A549 (cell line): ENCODE results near the gene PCDH9.
A peak's percentile ranks its signal among the peaks of the same experiment; 100 is the strongest.

Experiments used
- CBX8 ChIP-seq: fragments of 200-600 bp; sonication (generic); IDR thresholded peaks from 2 replicates; pipeline ENCODE4 v1.6.1; 2016
- EP300 ChIP-seq, 2 experiments: fragments of >200 bp; sonication (Bioruptor Twin); formaldehyde crosslinking; IDR thresholded peaks; 2 replicates in 1 of 2; 3 replicates in 1 of 2; pipeline ENCODE4 v1.6.1; 2016 to 2017
- HDAC2 ChIP-seq: fragments of 200-600 bp; sonication (generic); IDR thresholded peaks from 2 replicates; pipeline ENCODE4 v1.6.1; 2016
- HOXB13 ChIP-seq: fragments of 250-450 bp; sonication (Bioruptor Pico); IDR thresholded peaks from 2 replicates; pipeline ENCODE4 v1.5.0; 2020; ENCODE audit warnings: low read depth, mild to moderate bottlenecking, moderate library complexity
- JUNB ChIP-seq: fragments of >200 bp; sonication (Bioruptor Twin); formaldehyde crosslinking; IDR thresholded peaks from 2 replicates; pipeline ENCODE4 v1.6.1; 2016
- MAFK ChIP-seq: fragments of 450-650 bp; IDR thresholded peaks from 2 replicates; pipeline ENCODE4 v1.6.1; 2014; ENCODE audit not compliant: partially characterized antibody
- MAZ ChIP-seq: fragments of 150-350 bp; IDR thresholded peaks from 2 replicates; pipeline ENCODE4 v1.6.1; 2014; ENCODE audit warnings: antibody characterized with exemption, low read depth, low read length, borderline replicate concordance
- MYC ChIP-seq: IDR thresholded peaks from 2 replicates; pipeline ENCODE4 v1.6.1; 2012; ENCODE audit warnings: mild to moderate bottlenecking, inconsistent platforms, low read length, improper control_type of control experiment, borderline replicate concordance
- POLR2A ChIP-seq: IDR thresholded peaks from 2 replicates; pipeline ENCODE4 v1.6.1; 2012; ENCODE audit warnings: mild to moderate bottlenecking, low read length
- RAD21 ChIP-seq, 2 experiments: fragments of >200 bp in 1 of 2; sonication (Bioruptor Twin) in 1 of 2; formaldehyde crosslinking in 1 of 2; IDR thresholded peaks in 1 of 2; conservative IDR thresholded peaks in 1 of 2; 2 replicates in 1 of 2; 3 replicates in 1 of 2; pipeline ENCODE4 v1.6.1; 2012 to 2018; ENCODE audit warnings: inconsistent platforms in 1 of 2
- RARB ChIP-seq: fragments of 250-450 bp; sonication (Bioruptor Pico); IDR thresholded peaks from 2 replicates; pipeline ENCODE4 v1.8.0; 2021; ENCODE audit warnings: mild to moderate bottlenecking, moderate library complexity
- TF ChIP-seq, protein P1 (sequence below): fragments of >200 bp; sonication (Bioruptor Twin); formaldehyde crosslinking; IDR thresholded peaks from 3 replicates; pipeline ENCODE4 v1.5.1; 2016
- TF ChIP-seq, protein P2 (sequence below): fragments of 450-650 bp; IDR thresholded peaks from 2 replicates; pipeline ENCODE4 v1.6.1; 2014; ENCODE audit warnings: antibody characterized with exemption
- TF ChIP-seq, protein P3 (sequence below): IDR thresholded peaks from 2 replicates; pipeline ENCODE4 v1.6.1; 2012

DNA sequence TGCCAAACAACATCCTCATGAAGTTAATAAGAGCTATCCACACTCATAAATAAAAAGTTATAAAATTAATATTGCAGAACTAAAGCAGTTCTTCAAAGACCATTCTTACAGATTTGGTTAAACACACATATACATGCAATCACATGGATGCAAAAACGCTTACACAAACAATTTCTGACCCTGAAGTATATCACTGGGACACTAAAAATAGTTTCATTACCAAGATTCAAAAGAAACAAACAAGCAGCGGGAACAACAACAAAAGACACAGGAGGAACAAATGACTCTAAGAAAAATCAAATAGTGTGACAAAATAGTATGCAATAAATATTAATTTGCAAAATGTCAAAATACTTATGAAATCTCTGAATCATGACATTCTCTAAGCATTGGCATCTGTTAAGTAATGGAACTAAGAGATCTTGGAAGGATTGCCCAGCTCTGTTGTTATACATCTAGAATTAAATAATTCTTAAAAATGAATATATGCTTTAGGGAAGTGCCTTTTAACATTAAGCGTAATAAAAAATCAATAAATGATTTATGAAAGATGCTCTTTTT, 132.2 kb downstream of the PCDH9 start:
- TF ChIP-seq, protein P1, sequence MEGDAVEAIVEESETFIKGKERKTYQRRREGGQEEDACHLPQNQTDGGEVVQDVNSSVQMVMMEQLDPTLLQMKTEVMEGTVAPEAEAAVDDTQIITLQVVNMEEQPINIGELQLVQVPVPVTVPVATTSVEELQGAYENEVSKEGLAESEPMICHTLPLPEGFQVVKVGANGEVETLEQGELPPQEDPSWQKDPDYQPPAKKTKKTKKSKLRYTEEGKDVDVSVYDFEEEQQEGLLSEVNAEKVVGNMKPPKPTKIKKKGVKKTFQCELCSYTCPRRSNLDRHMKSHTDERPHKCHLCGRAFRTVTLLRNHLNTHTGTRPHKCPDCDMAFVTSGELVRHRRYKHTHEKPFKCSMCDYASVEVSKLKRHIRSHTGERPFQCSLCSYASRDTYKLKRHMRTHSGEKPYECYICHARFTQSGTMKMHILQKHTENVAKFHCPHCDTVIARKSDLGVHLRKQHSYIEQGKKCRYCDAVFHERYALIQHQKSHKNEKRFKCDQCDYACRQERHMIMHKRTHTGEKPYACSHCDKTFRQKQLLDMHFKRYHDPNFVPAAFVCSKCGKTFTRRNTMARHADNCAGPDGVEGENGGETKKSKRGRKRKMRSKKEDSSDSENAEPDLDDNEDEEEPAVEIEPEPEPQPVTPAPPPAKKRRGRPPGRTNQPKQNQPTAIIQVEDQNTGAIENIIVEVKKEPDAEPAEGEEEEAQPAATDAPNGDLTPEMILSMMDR = no peak
- TF ChIP-seq CBX8 (no peak), EP300 (IDR thresholded peaks at IDR 0.05) (no peak), MAZ (no peak), MYC (no peak), RAD21 (conservative IDR thresholded peaks at IDR 0.05 in 1 of 2, IDR thresholded peaks at IDR 0.05 in 1 of 2) (no peak), RARB (CRISPR knock-in tag) (no peak), HOXB13 (no peak), POLR2A (no peak), MAFK (peak; percentile 90), HDAC2 (no peak), JUNB (no peak)
- TF ChIP-seq, protein P2, sequence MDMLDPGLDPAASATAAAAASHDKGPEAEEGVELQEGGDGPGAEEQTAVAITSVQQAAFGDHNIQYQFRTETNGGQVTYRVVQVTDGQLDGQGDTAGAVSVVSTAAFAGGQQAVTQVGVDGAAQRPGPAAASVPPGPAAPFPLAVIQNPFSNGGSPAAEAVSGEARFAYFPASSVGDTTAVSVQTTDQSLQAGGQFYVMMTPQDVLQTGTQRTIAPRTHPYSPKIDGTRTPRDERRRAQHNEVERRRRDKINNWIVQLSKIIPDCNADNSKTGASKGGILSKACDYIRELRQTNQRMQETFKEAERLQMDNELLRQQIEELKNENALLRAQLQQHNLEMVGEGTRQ = no peak
- TF ChIP-seq, protein P3, sequence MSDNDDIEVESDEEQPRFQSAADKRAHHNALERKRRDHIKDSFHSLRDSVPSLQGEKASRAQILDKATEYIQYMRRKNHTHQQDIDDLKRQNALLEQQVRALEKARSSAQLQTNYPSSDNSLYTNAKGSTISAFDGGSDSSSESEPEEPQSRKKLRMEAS = no peak
